Peyer's patch (tissue), 4 donors: Measurements from ENCODE around the gene HOXD13.

Experiments
- POLR2A ChIP-seq, 2 donors: fragments of 450-650 bp; IDR thresholded peaks; one replicate each; pipeline ENCODE4 v1.5.1; 2017; ENCODE audit warnings: antibody characterized with exemption in 2 of 2, mild to moderate bottlenecking in 2 of 2, moderate library complexity in 2 of 2
- TF ChIP-seq, protein P1 (sequence below), 6 experiments: fragments of 450-650 bp in 4 of 6; fragments of 200-600 bp in 2 of 6; sonication (generic) in 1 of 6; IDR thresholded peaks; one replicate each; pipeline ENCODE4 v1.5.1; 2017 to 2019; ENCODE audit warnings: antibody characterized with exemption in 6 of 6, mild to moderate bottlenecking in 3 of 6, moderate library complexity in 1 of 6

DNA sequence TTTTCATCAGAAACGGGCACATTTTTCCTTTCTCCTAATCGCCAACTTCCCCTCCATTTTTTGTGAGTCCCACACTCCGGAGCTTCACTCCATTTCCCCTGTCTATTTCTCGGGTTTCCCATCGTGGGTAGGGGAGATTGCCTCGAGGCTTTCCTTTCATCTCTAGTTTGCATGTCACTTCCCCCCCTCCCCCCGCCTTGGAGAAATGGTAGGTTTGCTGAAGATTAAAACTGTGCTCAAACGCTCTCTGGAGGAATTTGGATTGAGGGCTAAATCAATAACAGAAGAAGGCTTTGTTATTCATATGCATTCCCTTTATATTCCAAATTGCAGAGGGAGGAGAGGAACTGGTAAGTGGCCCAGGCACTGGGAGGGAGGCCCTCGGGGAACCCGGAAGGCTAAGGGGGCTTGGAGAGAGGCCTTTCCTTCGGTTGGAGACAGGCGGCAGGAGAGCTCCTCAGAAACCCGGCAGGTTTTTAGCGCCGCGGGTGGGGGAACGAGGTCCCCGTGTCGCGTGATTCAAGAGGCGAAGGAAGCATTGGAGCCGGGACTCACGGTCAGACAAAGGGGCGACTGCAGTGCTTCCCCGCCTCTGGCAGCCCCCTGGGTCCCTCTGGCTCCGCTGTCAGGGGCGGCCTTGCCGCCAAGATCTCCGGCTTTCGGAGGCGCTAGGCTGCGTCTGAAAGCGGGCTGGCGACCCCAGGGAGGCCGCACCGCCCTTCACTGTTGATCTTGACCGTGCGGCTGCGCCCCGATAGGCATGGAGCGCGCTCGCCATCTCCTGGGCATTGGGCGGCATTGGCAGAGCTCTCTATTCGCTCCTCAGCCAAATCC lies 4.7 kb downstream of the HOXD13 start:
- TF ChIP-seq, protein P1, sequence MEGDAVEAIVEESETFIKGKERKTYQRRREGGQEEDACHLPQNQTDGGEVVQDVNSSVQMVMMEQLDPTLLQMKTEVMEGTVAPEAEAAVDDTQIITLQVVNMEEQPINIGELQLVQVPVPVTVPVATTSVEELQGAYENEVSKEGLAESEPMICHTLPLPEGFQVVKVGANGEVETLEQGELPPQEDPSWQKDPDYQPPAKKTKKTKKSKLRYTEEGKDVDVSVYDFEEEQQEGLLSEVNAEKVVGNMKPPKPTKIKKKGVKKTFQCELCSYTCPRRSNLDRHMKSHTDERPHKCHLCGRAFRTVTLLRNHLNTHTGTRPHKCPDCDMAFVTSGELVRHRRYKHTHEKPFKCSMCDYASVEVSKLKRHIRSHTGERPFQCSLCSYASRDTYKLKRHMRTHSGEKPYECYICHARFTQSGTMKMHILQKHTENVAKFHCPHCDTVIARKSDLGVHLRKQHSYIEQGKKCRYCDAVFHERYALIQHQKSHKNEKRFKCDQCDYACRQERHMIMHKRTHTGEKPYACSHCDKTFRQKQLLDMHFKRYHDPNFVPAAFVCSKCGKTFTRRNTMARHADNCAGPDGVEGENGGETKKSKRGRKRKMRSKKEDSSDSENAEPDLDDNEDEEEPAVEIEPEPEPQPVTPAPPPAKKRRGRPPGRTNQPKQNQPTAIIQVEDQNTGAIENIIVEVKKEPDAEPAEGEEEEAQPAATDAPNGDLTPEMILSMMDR (IDR thresholded peaks at IDR 0.05), result peak; percentile 22 to 88 (median 75)
- no peak for TF ChIP-seq POLR2A (IDR thresholded peaks at IDR 0.05)
